ENCODE results near the gene HTRA2. TPM values are rescaled to one million over a fixed set of nuclear protein-coding genes. Genes with fewer than 3 reads are reported as not detected.

HTRA2 gene
- total and polyA plus RNA-seq, 9 of the 15 experiments (the other 6 are each of a cell fraction or from before 2014, with no cell fraction given): 54.2 to 71.2 (median 65.8) TPM

DNA sequence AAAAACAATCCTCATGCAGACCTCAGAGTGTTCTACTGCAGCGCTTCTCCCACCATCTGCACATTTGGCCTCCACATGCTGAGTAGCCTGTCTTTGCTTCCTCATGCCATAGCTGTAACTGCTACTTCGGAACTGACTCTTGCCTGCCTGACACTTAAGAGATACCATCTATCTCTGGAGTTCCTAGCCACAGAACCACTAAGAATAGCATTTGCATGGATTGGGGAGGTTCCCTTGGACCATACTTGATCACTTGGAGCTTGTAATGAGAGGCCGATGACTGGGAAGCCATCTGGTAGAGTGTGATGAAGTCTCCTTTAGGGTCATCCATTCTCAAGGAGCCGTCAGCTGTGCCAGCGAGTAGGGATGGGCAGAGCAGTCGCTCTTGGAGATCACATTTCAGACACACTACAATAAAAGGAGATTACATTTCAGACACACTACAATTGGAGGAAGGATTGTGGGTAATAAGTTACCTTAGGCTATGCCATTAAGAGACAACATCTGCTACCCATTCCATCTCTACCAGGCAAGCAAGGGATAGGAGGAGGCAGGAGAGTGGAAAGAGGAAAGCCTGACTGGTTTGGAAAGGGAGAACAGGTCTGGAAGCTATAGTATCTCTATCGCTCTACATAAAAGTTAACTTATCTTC lies 46.6 kb downstream of the HTRA2 start (continued):
- TF ChIP-seq FOXP1 (CRISPR knock-in tag; IDR thresholded peaks at IDR 0.05): no peak
- TF ChIP-seq FUS (optimal IDR thresholded peaks at IDR 0.05; ENCODE audit: low read depth, low read length): no peak

DNA sequence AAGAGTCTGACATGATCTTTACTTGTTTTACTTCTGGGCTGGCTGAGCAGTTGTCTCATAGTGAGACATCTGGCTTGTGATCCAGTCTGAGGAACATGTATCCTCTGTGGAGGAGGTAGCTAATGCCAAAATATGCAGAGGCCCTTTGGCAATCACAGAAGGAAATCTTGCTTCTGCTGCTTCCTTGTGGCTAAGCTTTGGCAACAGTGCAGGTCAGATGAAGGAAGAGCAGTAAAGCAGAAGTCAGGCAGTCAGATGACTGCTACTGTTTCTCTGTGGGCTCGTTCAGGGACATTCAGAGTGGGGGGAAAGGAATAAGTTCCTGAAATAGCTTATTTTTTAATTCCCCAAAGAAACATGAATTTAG lies 47.1 kb downstream of the HTRA2 start:
- ChIA-PET CTCF (ENCODE audit: low intra/inter-chr PET ratio) (no interaction called here), POLR2A (interaction anchor here (0.5 to 2.8 kb wide), 9 partner anchors 9 to 797 kb away, joined by 3 to 13 read pairs (median 4); partner anchors contain the start of genes AUP1 and HTRA2)
- Histone ChIP-seq H3K4me2 (ENCODE audit: insufficient read depth, low read length) (no peak overlapping the region; the same call in 1 of the 2 replicates), H3K4me1 (replicated peaks in 1 of 2; ENCODE audit: control insufficient read depth in 2 of 2, insufficient read depth in 2 of 2, low read length in 2 of 2) (peaks cover 0 to 42% of the 10 kb centered on the region in 2 experiments; a peak in 4 of 5 replicates), H3K9me1 (ENCODE audit: control insufficient read depth, insufficient read depth, low read length) (no peaks in the 10 kb centered on the region), H3K9ac (ENCODE audit: insufficient read depth in 1 of 2, low read depth in 2 of 2, low read length in 2 of 2) (no peak overlapping the region), H3K79me2 (ENCODE audit: control insufficient read depth, insufficient read depth, low read length) (no peaks in the 10 kb centered on the region), H3K27ac (ENCODE audit: extremely low read depth, low read depth, low read length) (peak overlapping the region; percentile 14; the same call in 1 of the 3 replicates), H3K27me3 (ENCODE audit: control insufficient read depth in 2 of 2, insufficient read depth in 2 of 2, low read length in 2 of 2) (no peaks in the 10 kb centered on the region), H4K20me1 (replicated peaks; ENCODE audit: control insufficient read depth, insufficient read depth, low read length) (no peaks in the 10 kb centered on the region), H3K4me3 (no peak overlapping the region), H3K36me3 (ENCODE audit: control insufficient read depth, insufficient read depth, low read length) (no peaks in the 10 kb centered on the region), H2AFZ (ENCODE audit: low read depth, low read length) (peak overlapping the region; percentile 67), H3K9me3 (replicated peaks; ENCODE audit: control insufficient read depth, insufficient read depth, low read depth, low read length) (no peaks in the 10 kb centered on the region)
- ATAC-seq (no peak), DNase-seq (ENCODE audit: extremely low read depth in 1 of 4, low spot score in 3 of 4) (peak in 1 of 4 experiments; percentile 26), FAIRE-seq (no peak)
- in situ Hi-C loops (cut with MboI) (no loop called here), intact Hi-C loops (cut with micrococcal nuclease) (no loop called here)
- WGBS (ENCODE audit: insufficient coverage, low coverage, missing lambda C conversion rate): 20% methylated on average over 1 of the region's 1 CpG
- peak; percentile 61 for TF ChIP-seq GATA2 (CRISPR knock-in tag; IDR thresholded peaks at IDR 0.05)
- TF ChIP-seq, protein P1, sequence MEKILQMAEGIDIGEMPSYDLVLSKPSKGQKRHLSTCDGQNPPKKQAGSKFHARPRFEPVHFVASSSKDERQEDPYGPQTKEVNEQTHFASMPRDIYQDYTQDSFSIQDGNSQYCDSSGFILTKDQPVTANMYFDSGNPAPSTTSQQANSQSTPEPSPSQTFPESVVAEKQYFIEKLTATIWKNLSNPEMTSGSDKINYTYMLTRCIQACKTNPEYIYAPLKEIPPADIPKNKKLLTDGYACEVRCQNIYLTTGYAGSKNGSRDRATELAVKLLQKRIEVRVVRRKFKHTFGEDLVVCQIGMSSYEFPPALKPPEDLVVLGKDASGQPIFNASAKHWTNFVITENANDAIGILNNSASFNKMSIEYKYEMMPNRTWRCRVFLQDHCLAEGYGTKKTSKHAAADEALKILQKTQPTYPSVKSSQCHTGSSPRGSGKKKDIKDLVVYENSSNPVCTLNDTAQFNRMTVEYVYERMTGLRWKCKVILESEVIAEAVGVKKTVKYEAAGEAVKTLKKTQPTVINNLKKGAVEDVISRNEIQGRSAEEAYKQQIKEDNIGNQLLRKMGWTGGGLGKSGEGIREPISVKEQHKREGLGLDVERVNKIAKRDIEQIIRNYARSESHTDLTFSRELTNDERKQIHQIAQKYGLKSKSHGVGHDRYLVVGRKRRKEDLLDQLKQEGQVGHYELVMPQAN (IDR thresholded peaks at IDR 0.05; ENCODE audit: borderline replicate concordance): no peak
- TF ChIP-seq CTCF (IDR thresholded peaks at IDR 0.05 in 2 of 3, conservative IDR thresholded peaks at IDR 0.05 in 1 of 3; ENCODE audit: insufficient read depth in 2 of 3, low read depth in 1 of 3, low read length in 3 of 3): 0 out of 6 replicates have a peak, but pooled peaks of 1 of the 3 experiments have one; percentile 5
- no peak for TF ChIP-seq ATF7 (IDR thresholded peaks at IDR 0.05)
- TF ChIP-seq BDP1 (IDR thresholded peaks at IDR 0.05; ENCODE audit: insufficient read depth, insufficient read length): no peak
- TF ChIP-seq FOXM1 (IDR thresholded peaks at IDR 0.05; ENCODE audit: low read depth): no peak
- TF ChIP-seq FOXM1 (CRISPR knock-in tag; IDR thresholded peaks at IDR 0.05; ENCODE audit: low read depth): no peak
- TF ChIP-seq SPI1 (IDR thresholded peaks at IDR 0.05; ENCODE audit: borderline replicate concordance, low read depth, low read length): peak; percentile 72; the same call in 1 of the 2 replicates
- no TSS peak for BruUV-seq (replicated peaks)

Data from K562 (cell line).